ENCODE measurements around the gene CRYL1. TPM values are rescaled to one million over a fixed set of nuclear protein-coding genes. Genes with fewer than 3 reads are reported as not detected.
A peak's percentile ranks its signal among the peaks of the same experiment; 100 is the strongest.

The CRYL1 gene
- total and polyA plus RNA-seq, 2 donors (not counting 1 experiment from before 2014, with no cell fraction given) = 6.5 to 15.1 TPM

GRCh38 chr13:20475927-20476691 lies 49.5 kb downstream of the CRYL1 start:
- TF ChIP-seq CTCF (IDR thresholded peaks at IDR 0.05) (no peak), EZH2 (IDR thresholded peaks at IDR 0.05; ENCODE audit: borderline replicate concordance, insufficient read depth, low read depth, low read length, poor library complexity, severe bottlenecking) (no peak)
- WGBS (ENCODE audit: insufficient coverage) = 38% methylated on average over 15 of the region's 18 CpGs
- Histone ChIP-seq H3K4me3 (ENCODE audit: control extremely low read depth in 1 of 5, extremely low read depth in 1 of 5, insufficient read depth in 1 of 5, low read depth in 2 of 5, low read length in 4 of 5) (peak overlapping the region in 4 of 5 experiments; percentile 0 to 43 (median 20)), H3K4me1 (ENCODE audit: control insufficient read depth in 2 of 2, insufficient read depth in 2 of 2, low read length in 2 of 2) (peaks cover 22 to 25% of the 10 kb centered on the region in 2 donors), H3K9ac (ENCODE audit: low read length) (peak overlapping the region; percentile 31), H2AFZ (ENCODE audit: insufficient read depth, low read depth, low read length, poor library complexity, severe bottlenecking) (peak overlapping the region; percentile 67), H3K27ac (ENCODE audit: low read length in 2 of 2) (peak overlapping the region; percentile 34 to 57), H3K9me3 (ENCODE audit: control extremely low read depth in 1 of 3, control insufficient read depth in 2 of 3, insufficient read depth in 1 of 3, low read length in 2 of 3) (peaks cover 0 to 18% (median 0%) of the 10 kb centered on the region in 3 donors), H3K36me3 (replicated peaks in 1 of 2; ENCODE audit: control extremely low read depth in 1 of 2, control insufficient read depth in 1 of 2, extremely low read depth in 1 of 2, insufficient read depth in 2 of 2, low read length in 1 of 2) (no peaks in the 10 kb centered on the region), H3K79me2 (ENCODE audit: control insufficient read depth, insufficient read depth, low read length) (no peaks in the 10 kb centered on the region), H4K20me1 (ENCODE audit: control insufficient read depth, insufficient read depth, low read length, poor library complexity, severe bottlenecking) (no peaks in the 10 kb centered on the region), H3K27me3 (replicated peaks in 1 of 4; ENCODE audit: control extremely low read depth in 1 of 4, control insufficient read depth in 3 of 4, insufficient read depth in 4 of 4, low read length in 3 of 4) (no peaks in the 10 kb centered on the region), H3K4me2 (replicated peaks; ENCODE audit: low read depth, low read length, poor library complexity, severe bottlenecking) (peak overlapping the region; percentile 71)
- Mint-ChIP-seq H3K4me1 (peaks cover 28% of the 10 kb centered on the region), H3K4me3 (peak overlapping the region; percentile 72), H3K9me3 (ENCODE audit: insufficient read depth) (no peaks in the 10 kb centered on the region), H3K27ac (peak overlapping the region; percentile 83), H3K27me3 (no peaks in the 10 kb centered on the region)
- intact Hi-C loops (cut with micrococcal nuclease) = no loop called here
- ChIA-PET CTCF (interaction anchor here (0.7 to 1.6 kb wide), 5 partner anchors 17 to 449 kb away, joined by 4 to 11 read pairs (median 4); no protein-coding TSS in a partner anchor), POLR2A (interaction anchor here (0.7 kb wide), 1 partner anchor 13 kb away, joined by 3 read pairs; no protein-coding TSS in a partner anchor)
- ATAC-seq (ENCODE audit: low read depth) (peak; percentile 84), DNase-seq (peak; percentile 68)

- POLR2A ChIA-PET = no interaction called here
- intact Hi-C loops (cut with micrococcal nuclease) = no loop called here
- CTCF ChIA-PET = interaction anchor here (0.6 kb wide), 1 partner anchor 249 kb away, joined by 5 read pairs; no protein-coding TSS in a partner anchor
Observed at GRCh38 chr13:20474515-20474914, 51.1 kb downstream of the CRYL1 start.

More at GRCh38 chr13:20474515-20474914, 51.1 kb downstream of the CRYL1 start:
- no peaks in the 10 kb centered on the region for H3K79me2 ChIP-seq (ENCODE audit: control insufficient read depth, insufficient read depth, low read length)
- H3K9me3 ChIP-seq (ENCODE audit: control extremely low read depth in 1 of 3, control insufficient read depth in 2 of 3, insufficient read depth in 1 of 3, low read length in 2 of 3) = peaks cover 0 to 18% (median 0%) of the 10 kb centered on the region in 3 donors
- no peaks in the 10 kb centered on the region for H3K27me3 ChIP-seq (replicated peaks in 1 of 4; ENCODE audit: control extremely low read depth in 1 of 4, control insufficient read depth in 3 of 4, insufficient read depth in 4 of 4, low read length in 3 of 4)
- 100% methylated on average over 3 of the region's 3 CpGs for WGBS (ENCODE audit: insufficient coverage)
- no peak overlapping the region for H3K4me2 ChIP-seq (replicated peaks; ENCODE audit: low read depth, low read length, poor library complexity, severe bottlenecking)
- DNase-seq = no peak
- H3K4me1 ChIP-seq (ENCODE audit: control insufficient read depth in 2 of 2, insufficient read depth in 2 of 2, low read length in 2 of 2) = peaks cover 22 to 25% of the 10 kb centered on the region in 2 donors
- H3K36me3 ChIP-seq (replicated peaks in 1 of 2; ENCODE audit: control extremely low read depth in 1 of 2, control insufficient read depth in 1 of 2, extremely low read depth in 1 of 2, insufficient read depth in 2 of 2, low read length in 1 of 2) = no peaks in the 10 kb centered on the region
- peaks cover 28% of the 10 kb centered on the region for H3K4me1 Mint-ChIP-seq
- no peak for ATAC-seq (ENCODE audit: low read depth)
- no peaks in the 10 kb centered on the region for H3K9me3 Mint-ChIP-seq (ENCODE audit: insufficient read depth)
- TF ChIP-seq CTCF (IDR thresholded peaks at IDR 0.05) (no peak), EZH2 (IDR thresholded peaks at IDR 0.05; ENCODE audit: borderline replicate concordance, insufficient read depth, low read depth, low read length, poor library complexity, severe bottlenecking) (no peak)
- no peaks in the 10 kb centered on the region for H3K27me3 Mint-ChIP-seq
- no peaks in the 10 kb centered on the region for H4K20me1 ChIP-seq (ENCODE audit: control insufficient read depth, insufficient read depth, low read length, poor library complexity, severe bottlenecking)
- H3K9ac ChIP-seq (ENCODE audit: low read length) = no peak overlapping the region
- peak overlapping the region; percentile 20 for H3K27ac Mint-ChIP-seq
- H2AFZ ChIP-seq (ENCODE audit: insufficient read depth, low read depth, low read length, poor library complexity, severe bottlenecking) = no peak overlapping the region
- no peak overlapping the region for H3K27ac ChIP-seq (ENCODE audit: low read length in 2 of 2)
- no peak overlapping the region for H3K4me3 Mint-ChIP-seq
- no peak overlapping the region for H3K4me3 ChIP-seq (ENCODE audit: control extremely low read depth in 1 of 5, extremely low read depth in 1 of 5, insufficient read depth in 1 of 5, low read depth in 2 of 5, low read length in 4 of 5)
